Suprapubic skin (tissue), 4 donors: Measurements from ENCODE around the gene PTPRN2.

Experiments
- POLR2A ChIP-seq, 2 donors: fragments of 450-650 bp; IDR thresholded peaks; one replicate each; pipeline ENCODE4 v1.6.1; 2017; ENCODE audit warnings: antibody characterized with exemption in 2 of 2, mild to moderate bottlenecking in 2 of 2, moderate library complexity in 2 of 2
- POLR2AphosphoS5 ChIP-seq, 3 donors: sonication (generic); formaldehyde crosslinking; IDR thresholded peaks; one replicate each; pipeline ENCODE4 v1.6.1; 2017; ENCODE audit warnings: antibody characterized with exemption in 3 of 3
- TF ChIP-seq, protein P1 (sequence below), 2 donors: fragments of 200-600 bp in 1 of 2; fragments of 450-650 bp in 1 of 2; sonication (generic) in 1 of 2; IDR thresholded peaks; one replicate each; pipeline ENCODE4 v1.5.1; 2016 to 2019; ENCODE audit warnings: antibody characterized with exemption in 2 of 2, mild to moderate bottlenecking in 1 of 2, moderate library complexity in 1 of 2

GRCh38 chr7:158411232-158411950 is 176.2 kb downstream of the PTPRN2 start:
- TF ChIP-seq, protein P1, sequence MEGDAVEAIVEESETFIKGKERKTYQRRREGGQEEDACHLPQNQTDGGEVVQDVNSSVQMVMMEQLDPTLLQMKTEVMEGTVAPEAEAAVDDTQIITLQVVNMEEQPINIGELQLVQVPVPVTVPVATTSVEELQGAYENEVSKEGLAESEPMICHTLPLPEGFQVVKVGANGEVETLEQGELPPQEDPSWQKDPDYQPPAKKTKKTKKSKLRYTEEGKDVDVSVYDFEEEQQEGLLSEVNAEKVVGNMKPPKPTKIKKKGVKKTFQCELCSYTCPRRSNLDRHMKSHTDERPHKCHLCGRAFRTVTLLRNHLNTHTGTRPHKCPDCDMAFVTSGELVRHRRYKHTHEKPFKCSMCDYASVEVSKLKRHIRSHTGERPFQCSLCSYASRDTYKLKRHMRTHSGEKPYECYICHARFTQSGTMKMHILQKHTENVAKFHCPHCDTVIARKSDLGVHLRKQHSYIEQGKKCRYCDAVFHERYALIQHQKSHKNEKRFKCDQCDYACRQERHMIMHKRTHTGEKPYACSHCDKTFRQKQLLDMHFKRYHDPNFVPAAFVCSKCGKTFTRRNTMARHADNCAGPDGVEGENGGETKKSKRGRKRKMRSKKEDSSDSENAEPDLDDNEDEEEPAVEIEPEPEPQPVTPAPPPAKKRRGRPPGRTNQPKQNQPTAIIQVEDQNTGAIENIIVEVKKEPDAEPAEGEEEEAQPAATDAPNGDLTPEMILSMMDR (IDR thresholded peaks at IDR 0.05) = no peak
- TF ChIP-seq POLR2AphosphoS5 (IDR thresholded peaks at IDR 0.05) (no peak), POLR2A (IDR thresholded peaks at IDR 0.05) (no peak)
